Fibroblast of peridontal ligament (primary cell): ENCODE results near the gene RABGGTA.

Experiments used
- DNase-seq: peaks from one replicate; pipeline ENCODE4 v3.0.0-alpha.2; 2010; ENCODE audit errors: extremely low read depth

RABGGTA gene

GRCh38 chr14:24279301-24280186 is 8.1 kb upstream of the RABGGTA start:
- no peak for DNase-seq

DNA sequence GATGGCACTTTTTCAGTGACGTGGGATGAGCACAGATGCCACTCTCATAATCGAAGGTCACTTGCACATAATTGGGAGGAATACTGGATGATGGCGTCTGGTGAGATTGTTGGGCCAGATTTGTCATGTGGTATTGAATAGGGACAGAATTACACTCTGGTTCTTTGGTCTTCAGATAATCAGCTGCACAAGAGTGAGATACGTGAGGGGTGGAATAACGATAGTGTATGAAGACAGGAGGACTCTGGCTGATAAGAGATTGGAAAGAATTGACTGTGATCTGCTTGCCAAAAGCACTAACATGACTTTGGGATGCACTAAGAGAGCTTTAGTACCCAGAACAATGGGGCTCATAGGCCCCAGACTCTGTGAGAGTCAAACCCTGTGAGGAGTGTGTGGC is 7.0 kb upstream of the RABGGTA start:
- DNase-seq, result no peak

GRCh38 chr14:24277606-24278321 is 6.4 kb upstream of the RABGGTA start:
- no peak for DNase-seq

DNA sequence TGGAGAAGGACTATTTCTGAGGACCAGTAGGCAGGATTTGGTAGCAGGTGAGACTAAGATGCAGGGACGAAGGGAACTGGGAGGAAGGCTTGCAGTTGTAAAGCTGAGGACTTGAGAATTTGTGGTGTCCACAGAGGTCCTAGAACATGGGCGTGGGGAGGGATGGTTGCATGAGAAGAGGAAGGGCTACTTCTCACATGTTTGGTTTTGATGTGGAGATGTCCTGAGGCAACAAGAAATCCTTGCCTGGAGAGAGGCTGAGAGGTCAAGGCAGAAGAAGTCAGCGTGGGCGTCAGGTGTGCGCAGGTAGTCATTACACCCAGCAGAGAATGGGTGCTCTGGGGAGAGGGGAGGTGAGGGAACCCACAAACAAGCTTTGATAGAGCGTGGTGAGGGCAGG is 5.7 kb upstream of the RABGGTA start:
- no peak for DNase-seq

DNA sequence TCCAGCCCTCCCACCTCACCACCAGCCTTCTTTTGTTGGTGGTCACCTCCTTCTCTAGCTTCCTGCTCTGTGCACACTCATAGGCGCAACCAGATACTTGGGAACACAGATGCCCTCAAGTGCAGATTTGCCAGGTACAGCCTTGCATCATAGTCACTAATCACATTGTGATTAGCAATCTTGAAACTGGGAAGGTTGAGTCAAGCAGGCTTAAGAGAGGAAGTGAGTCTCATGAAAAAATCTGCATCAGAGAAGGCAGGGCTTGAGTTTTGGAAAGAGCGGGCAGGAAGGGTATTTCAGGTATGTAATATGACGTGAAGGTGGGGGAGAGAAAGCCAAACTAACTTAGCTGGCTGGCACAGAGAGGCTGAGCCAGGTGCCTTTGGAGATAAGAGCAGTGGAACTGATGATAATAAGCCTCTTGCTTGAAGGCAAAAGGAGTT is 2.7 kb upstream of the RABGGTA start:
- no peak for DNase-seq

GRCh38 chr14:24273422-24273998 is 2.1 kb upstream of the RABGGTA start:
- no peak for DNase-seq

DNA sequence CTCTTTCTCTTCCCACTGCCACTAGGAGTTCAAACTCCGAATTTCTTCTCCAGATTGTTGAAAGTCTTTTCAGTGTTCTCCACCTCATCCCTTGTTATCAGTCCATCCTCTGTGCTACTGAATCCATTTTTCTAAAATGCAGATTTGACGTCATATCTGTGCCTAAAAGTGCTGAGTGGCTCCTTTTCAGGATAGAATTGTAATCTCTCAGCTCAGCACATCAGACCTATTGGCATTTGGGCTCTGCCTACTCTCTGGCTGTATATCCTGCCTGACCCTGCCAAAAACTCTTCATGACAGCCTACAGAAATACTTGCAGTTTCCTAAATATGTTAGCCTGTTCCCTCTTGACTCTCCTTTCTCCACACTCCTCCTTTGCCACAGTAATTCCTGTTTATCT is 1.1 kb upstream of the RABGGTA start:
- DNase-seq, result no peak

- no peak for DNase-seq
Observed at GRCh38 chr14:24271834-24272263, 452 bp upstream of the RABGGTA start.

DNA sequence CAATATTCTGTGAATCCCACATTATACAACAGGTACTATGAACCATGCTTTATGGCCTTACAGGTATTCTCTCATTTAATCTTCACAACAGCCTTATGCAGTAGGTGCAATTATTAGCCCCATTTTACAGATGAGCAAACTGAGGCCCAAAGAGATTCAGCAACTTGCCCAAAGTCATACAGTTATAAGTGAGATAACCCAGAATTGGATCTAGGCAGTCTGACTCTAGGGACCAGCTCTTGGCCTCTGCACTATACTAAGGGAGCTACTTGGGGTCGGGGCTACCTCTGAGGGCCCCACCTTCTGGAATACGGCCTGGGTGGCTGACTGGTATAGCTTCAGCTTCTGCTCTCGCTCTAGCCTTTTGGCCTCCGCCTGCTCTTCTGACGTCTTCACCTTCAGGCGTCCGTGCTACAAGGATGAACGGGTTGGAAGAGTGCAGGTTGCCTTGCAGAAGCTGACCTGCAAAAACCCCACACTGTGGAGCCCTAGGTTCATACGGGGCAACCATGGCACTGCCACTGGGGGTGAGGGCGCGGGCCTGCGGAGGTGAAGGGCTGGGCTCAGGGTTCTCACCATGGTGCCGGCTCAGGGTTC is 762 bp downstream of the RABGGTA start:
- no peak for DNase-seq

DNA sequence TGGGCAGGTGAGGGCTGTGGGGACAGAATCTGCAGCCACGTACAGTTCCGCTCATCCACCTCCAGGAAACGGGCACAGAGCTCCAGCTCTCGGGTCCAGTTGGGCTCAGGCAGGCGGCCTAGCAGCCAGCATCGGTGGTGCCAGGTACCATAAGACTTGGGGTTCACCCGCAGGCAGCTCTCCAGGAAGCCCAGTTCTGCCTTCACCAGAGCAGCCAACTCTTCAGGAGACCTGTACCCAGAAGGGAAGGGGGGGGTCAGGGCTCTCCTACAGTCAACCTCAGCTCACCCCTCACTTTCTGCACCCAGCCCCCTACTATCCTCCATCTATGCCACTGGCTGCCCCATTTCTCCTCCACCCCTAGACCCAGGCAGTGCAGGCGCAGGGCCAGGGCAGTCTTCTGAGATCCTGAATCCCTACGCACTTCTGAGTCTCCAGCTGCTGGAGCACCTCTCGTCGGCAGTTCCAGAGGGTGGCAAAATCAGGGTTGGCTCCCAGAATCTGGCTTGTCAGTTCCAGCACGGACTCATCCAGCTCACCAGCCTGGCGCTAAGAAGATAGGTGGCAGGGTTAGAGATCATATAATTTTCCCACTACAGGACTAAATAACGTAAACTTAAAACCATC is 1.4 kb downstream of the RABGGTA start:
- DNase-seq, result no peak

GRCh38 chr14:24269368-24269767 is 2.0 kb downstream of the RABGGTA start:
- DNase-seq, result no peak

DNA sequence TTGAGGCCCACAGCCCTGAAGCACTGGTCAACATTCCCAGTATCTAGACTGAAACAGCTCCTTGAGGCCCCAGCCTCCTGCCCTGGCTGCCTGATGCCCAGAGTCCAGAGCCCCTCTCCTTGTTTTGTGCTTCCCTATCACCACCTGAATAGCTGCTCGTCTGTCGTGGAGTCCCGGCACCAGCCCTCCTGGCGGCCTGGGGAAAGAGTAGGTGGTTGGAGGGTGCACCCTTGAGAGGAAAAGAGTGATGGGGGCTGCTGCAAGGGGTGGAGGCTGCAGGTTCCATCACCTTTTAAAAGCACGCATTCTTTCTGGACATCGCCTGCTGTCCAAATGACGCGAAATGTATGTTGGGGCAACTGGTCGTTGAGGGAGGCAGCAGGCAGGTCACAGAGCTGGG is 3.2 kb downstream of the RABGGTA start:
- DNase-seq, result no peak

DNA sequence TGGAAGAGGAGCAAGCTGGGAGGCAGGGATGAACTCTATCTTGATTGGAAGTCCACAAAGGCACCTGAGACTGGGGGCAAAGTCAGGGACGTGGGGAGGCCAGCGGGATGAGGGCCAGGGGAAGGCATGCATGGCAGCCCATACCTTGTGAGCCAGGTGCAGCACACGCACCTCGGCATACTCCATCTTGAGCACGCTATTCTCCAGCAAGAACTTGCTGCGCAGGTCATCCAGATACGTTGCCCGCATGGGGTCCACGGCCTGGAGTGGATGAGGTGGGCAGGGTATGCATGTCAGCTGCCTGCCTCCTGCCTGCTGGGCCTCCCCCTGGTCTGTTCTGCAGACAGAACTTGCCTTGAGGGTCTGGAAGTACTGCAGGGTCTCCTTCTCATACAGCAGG is 3.9 kb downstream of the RABGGTA start:
- no peak for DNase-seq

- no peak for DNase-seq
Observed at GRCh38 chr14:24266344-24267244, 4.8 kb downstream of the RABGGTA start.

- DNase-seq, result no peak
Observed at GRCh38 chr14:24264298-24264697, 7.1 kb downstream of the RABGGTA start.

- no peak for DNase-seq
Observed at GRCh38 chr14:24263848-24264247, 7.5 kb downstream of the RABGGTA start.

- no peak for DNase-seq
Observed at GRCh38 chr14:24262821-24263733, 8.3 kb downstream of the RABGGTA start, which contains the start of gene TGM1. TSS of gene TGM1 (minus strand) at chr14:24263177. CDS start at chr14:24262352, 825 bp downstream.

DNA sequence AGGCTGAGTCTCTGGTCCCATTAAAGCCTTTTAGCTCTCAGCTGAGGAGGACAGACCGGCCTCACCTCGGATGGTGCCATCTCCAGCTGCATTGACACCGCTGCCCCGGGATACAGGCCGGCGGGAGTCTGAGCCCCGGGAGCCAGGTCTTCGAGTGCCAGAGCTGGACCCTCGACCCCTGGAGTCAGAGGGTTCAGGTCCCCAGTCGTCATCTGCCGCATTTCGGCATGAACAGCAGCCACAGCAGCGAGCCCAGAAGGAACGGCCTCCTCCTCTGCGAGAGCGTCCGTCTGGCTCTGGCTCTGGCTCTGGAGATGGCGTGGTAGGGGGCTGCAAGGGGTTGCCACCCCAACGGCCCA is 9.4 kb downstream of the RABGGTA start:
- DNase-seq, result no peak

DNA sequence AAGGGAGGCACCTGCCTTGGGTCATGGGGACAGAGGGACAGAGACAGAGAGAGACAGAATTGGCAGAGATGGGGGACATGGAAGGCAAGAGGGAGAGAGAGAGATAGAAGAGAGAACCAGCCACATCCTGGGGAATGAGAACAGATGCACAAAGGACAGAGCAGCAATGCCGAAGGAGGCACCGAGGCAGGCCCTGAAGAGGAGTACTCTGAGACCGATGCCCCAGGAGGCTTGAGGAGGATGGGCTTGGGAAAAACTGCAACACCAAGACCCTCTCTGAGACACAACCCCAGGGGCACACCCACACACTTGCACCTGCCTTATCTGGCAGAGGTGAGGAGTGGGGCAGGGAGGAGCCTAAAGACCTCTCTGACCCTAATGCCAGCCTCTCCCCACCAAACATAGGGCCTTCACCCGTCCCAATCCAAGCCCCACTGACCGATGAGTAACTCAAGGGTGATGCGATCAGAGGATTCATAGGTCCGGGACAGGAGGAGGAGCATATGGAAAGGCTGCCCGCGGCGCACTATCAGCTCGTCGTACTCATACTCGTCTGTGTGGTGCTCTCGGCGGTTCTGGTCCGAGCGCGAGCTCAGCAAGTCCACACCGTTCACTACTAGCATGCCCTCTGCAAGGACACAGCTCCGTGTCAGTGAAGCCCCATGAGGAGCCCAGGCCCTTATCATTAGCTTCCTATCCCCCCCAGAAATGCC is 10.0 kb downstream of the RABGGTA start:
- DNase-seq, result no peak
